Keratinocyte (primary cell): ENCODE results near the gene CD37. TPM values are rescaled to one million over a fixed set of nuclear protein-coding genes. Genes with fewer than 3 reads are reported as not detected.

Experiments used
- DNase-seq: peaks from one replicate; pipeline ENCODE4 v3.0.0-alpha.2; 2011; ENCODE audit warnings: low read depth, missing footprints, low spot score
- FAIRE-seq: peaks from 2 replicates; lab custom pipeline; 2011; peaks lifted over from hg19 to GRCh38; lab: Jason Lieb, UNC
- H2AFZ ChIP-seq: 2 replicates; pipeline ENCODE4 v1.6.0; 2012; ENCODE audit warnings: low read length, control low read depth, inconsistent platforms; ENCODE audit not compliant: control insufficient read depth
- H3K27ac ChIP-seq: 2 replicates; pipeline ENCODE4 v1.5.1; 2011; ENCODE audit warnings: low read length; ENCODE audit not compliant: control insufficient read depth, insufficient read depth
- H3K27me3 ChIP-seq: 3 replicates; pipeline ENCODE4 v1.6.0; 2011; ENCODE audit warnings: low read length; ENCODE audit not compliant: control insufficient read depth, insufficient read depth; ENCODE audit errors: extremely low read depth
- H3K36me3 ChIP-seq, 2 experiments: 2 replicates in 1 of 2; 3 replicates in 1 of 2; pipeline ENCODE4 v1.5.1; 2011; ENCODE audit warnings: low read length in 2 of 2, mild to moderate bottlenecking in 1 of 2; ENCODE audit not compliant: control insufficient read depth in 2 of 2, insufficient read depth in 2 of 2; ENCODE audit errors: extremely low read depth in 1 of 2
- H3K4me1 ChIP-seq: 3 replicates; pipeline ENCODE4 v1.5.1; 2011; ENCODE audit warnings: low read length; ENCODE audit not compliant: control insufficient read depth, insufficient read depth; ENCODE audit errors: extremely low read depth
- H3K4me2 ChIP-seq: 3 replicates; pipeline ENCODE4 v1.6.0; 2011; ENCODE audit warnings: low read depth, low read length; ENCODE audit not compliant: control insufficient read depth, insufficient read depth; ENCODE audit errors: extremely low read depth
- H3K4me3 ChIP-seq, 3 experiments: fragments of 200-600 bp in 1 of 3; sonication (generic) in 1 of 3; 2 replicates in 2 of 3; 3 replicates in 1 of 3; pipeline ENCODE4 v1.5.1; 2011 to 2016; ENCODE audit warnings: low read length in 3 of 3, mild to moderate bottlenecking in 3 of 3, control low read depth in 2 of 3, inconsistent platforms in 1 of 3, low read depth in 1 of 3, mixed read lengths in 1 of 3, mixed run types in 1 of 3, moderate library complexity in 1 of 3; ENCODE audit not compliant: control insufficient read depth in 2 of 3, insufficient read depth in 2 of 3; ENCODE audit errors: extremely low read depth in 1 of 3
- H3K79me2 ChIP-seq: 2 replicates; pipeline ENCODE4 v1.6.0; 2012; ENCODE audit warnings: low read length; ENCODE audit not compliant: control insufficient read depth, insufficient read depth
- H3K9ac ChIP-seq: 3 replicates; pipeline ENCODE4 v1.6.0; 2011; ENCODE audit warnings: low read length; ENCODE audit not compliant: control insufficient read depth, insufficient read depth; ENCODE audit errors: extremely low read depth
- H3K9me1 ChIP-seq: 3 replicates; pipeline ENCODE4 v1.6.0; 2011; ENCODE audit warnings: low read length; ENCODE audit not compliant: control insufficient read depth, insufficient read depth; ENCODE audit errors: extremely low read depth
- H3K9me3 ChIP-seq: 2 replicates; pipeline ENCODE4 v1.5.1; 2012; ENCODE audit warnings: low read depth, low read length; ENCODE audit not compliant: control insufficient read depth
- H4K20me1 ChIP-seq: 3 replicates; pipeline ENCODE4 v1.6.0; 2011; ENCODE audit warnings: low read length; ENCODE audit not compliant: control insufficient read depth, insufficient read depth; ENCODE audit errors: extremely low read depth
- CTCF ChIP-seq, 3 experiments: IDR thresholded peaks in 1 of 3; conservative IDR thresholded peaks in 1 of 3; optimal IDR thresholded peaks in 1 of 3; 2 replicates in 2 of 3; 3 replicates in 1 of 3; pipeline versions ENCODE3 to v1.5.1; 2011; ENCODE audit warnings: low read length in 3 of 3, mild to moderate bottlenecking in 3 of 3, moderate library complexity in 2 of 3, control low read depth in 1 of 3, inconsistent platforms in 1 of 3; ENCODE audit not compliant: insufficient read depth in 2 of 3; ENCODE audit errors: extremely low read depth in 1 of 3
- EZH2 ChIP-seq: IDR thresholded peaks from one replicate; pipeline ENCODE4 v1.6.1; 2012; ENCODE audit warnings: inconsistent platforms, mild to moderate bottlenecking, low read length, moderate library complexity
- dilution Hi-C: fragments of 300-500 bp; cut with MboI; formaldehyde crosslinking; loops from one replicate; pipeline ENCODE4 v1.7.0; 2020; ENCODE audit warnings: low sequenced_read_pairs; ENCODE audit not compliant: extremely low pct_ligation_motif_present
- polyA plus RNA-seq, 5 experiments: library from polyadenylated mRNA; depleted of rRNA in 3 of 5; stranded (reverse) in 3 of 5; stranded (forward) in 1 of 5; unstranded in 1 of 5; fragments of >200 nt; gene quantifications; 1 replicate in 1 of 5; 2 replicates in 3 of 5; 3 replicates in 1 of 5; pipeline versions ENCODE4 v1.2.1 to v1.2.3, GENCODE V29; 2011 to 2012; ENCODE audit warnings: missing spikeins in 2 of 5, low read depth in 1 of 5, low replicate concordance in 1 of 5

CD37 gene
- polyA plus RNA-seq, 1 donor (not counting 4 experiments of a cell fraction or from before 2014, with no cell fraction given) = not detected

GRCh38 chr19:49309087-49309486 lies 26.1 kb upstream of the CD37 start:
- Histone ChIP-seq H3K36me3 (no peaks in the 10 kb centered on the region), H3K4me3 (no peak overlapping the region), H3K9ac (no peak overlapping the region), H3K9me3 (no peaks in the 10 kb centered on the region), H3K9me1 (no peaks in the 10 kb centered on the region), H3K27me3 (no peaks in the 10 kb centered on the region), H3K4me2 (no peak overlapping the region), H4K20me1 (no peaks in the 10 kb centered on the region), H3K27ac (no peak overlapping the region), H3K79me2 (no peaks in the 10 kb centered on the region), H3K4me1 (no peaks in the 10 kb centered on the region), H2AFZ (no peak overlapping the region)
- FAIRE-seq = no peak
- dilution Hi-C loops = no loop called here
- DNase-seq = no peak
- TF ChIP-seq EZH2 = no peak
- no peak for TF ChIP-seq CTCF (optimal IDR thresholded peaks at IDR 0.05 in 1 of 3, IDR thresholded peaks at IDR 0.05 in 1 of 3, conservative IDR thresholded peaks at IDR 0.05 in 1 of 3; ENCODE audit: extremely low read depth in 1 of 3, insufficient read depth in 2 of 3, low read length in 3 of 3)

- H3K9me3 ChIP-seq = no peaks in the 10 kb centered on the region
- dilution Hi-C loops = no loop called here
- H3K4me3 ChIP-seq = no peak overlapping the region
- no peak overlapping the region for H3K9ac ChIP-seq
- H3K27me3 ChIP-seq = no peaks in the 10 kb centered on the region
- FAIRE-seq = no peak
- no peak overlapping the region for H2AFZ ChIP-seq
- H3K27ac ChIP-seq = no peak overlapping the region
- H3K36me3 ChIP-seq = no peaks in the 10 kb centered on the region
- no peaks in the 10 kb centered on the region for H3K79me2 ChIP-seq
- no peak for DNase-seq
- H3K4me1 ChIP-seq = no peaks in the 10 kb centered on the region
- no peak overlapping the region for H3K4me2 ChIP-seq
- no peaks in the 10 kb centered on the region for H4K20me1 ChIP-seq
- TF ChIP-seq EZH2 = no peak
- TF ChIP-seq CTCF (optimal IDR thresholded peaks at IDR 0.05 in 1 of 3, IDR thresholded peaks at IDR 0.05 in 1 of 3, conservative IDR thresholded peaks at IDR 0.05 in 1 of 3; ENCODE audit: extremely low read depth in 1 of 3, insufficient read depth in 2 of 3, low read length in 3 of 3) = no peak
- H3K9me1 ChIP-seq = no peaks in the 10 kb centered on the region
Observed at GRCh38 chr19:49315111-49315510, 20.1 kb upstream of the CD37 start.
